ENCODE measurements around the gene DNAH17.

- no peak for TF ChIP-seq EZH2 (IDR thresholded peaks at IDR 0.05; ENCODE audit: insufficient read depth, poor library complexity, severe bottlenecking)
- no peak for TF ChIP-seq EZH2phosphoT487 (IDR thresholded peaks at IDR 0.05; ENCODE audit: insufficient read depth, low read depth)
Measured at GRCh38 chr17:78411241-78411857, 165.8 kb downstream of the DNAH17 start.
